ENCODE measurements around the gene CLDN22.

DNA sequence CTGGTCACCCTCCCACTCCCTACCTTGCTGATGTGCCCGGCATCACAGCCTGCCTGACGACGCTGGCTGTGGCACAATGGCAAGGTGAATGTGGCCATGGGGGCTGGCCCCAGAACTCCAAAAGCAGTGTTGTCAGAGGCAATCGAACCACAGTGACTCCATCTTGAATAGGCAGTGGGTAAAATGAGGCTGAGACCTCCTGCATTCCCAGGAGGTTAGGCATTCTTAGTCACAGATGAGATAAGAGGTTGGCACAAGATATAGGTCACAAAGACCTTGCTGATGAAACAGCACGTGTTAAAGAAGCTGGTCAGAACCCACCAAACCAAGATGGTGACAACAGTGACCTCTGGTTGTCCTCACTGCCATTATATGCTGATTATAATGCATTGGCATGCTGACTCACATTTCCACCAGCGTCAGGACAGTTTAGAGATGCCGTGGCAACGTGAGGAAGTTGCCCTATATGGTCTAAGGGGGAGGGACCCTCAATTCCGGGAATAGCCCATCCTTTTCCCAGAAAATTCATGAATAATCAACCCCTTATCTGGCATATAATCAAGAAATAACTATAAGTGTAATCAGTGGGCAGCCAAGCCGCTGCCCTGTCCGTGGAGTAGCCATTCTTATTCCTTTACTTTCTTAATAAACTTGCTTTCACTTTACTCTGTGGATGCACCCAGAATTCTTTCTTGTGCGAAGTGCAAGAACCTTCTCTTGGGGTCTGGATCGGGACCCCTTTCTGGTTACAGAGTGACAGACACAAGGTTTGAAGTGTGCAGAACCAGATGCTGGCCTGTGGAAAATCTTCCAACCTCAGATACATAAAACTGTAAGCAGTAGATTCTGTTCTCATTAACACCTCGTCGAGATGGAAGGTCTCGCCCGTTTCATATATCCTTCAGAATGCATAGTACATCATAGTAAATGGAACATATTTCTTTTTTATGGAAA is 28.9 kb upstream of the CLDN22 start:
- TF ChIP-seq, protein P1, sequence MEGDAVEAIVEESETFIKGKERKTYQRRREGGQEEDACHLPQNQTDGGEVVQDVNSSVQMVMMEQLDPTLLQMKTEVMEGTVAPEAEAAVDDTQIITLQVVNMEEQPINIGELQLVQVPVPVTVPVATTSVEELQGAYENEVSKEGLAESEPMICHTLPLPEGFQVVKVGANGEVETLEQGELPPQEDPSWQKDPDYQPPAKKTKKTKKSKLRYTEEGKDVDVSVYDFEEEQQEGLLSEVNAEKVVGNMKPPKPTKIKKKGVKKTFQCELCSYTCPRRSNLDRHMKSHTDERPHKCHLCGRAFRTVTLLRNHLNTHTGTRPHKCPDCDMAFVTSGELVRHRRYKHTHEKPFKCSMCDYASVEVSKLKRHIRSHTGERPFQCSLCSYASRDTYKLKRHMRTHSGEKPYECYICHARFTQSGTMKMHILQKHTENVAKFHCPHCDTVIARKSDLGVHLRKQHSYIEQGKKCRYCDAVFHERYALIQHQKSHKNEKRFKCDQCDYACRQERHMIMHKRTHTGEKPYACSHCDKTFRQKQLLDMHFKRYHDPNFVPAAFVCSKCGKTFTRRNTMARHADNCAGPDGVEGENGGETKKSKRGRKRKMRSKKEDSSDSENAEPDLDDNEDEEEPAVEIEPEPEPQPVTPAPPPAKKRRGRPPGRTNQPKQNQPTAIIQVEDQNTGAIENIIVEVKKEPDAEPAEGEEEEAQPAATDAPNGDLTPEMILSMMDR (IDR thresholded peaks at IDR 0.05; ENCODE audit: insufficient read depth, low read length, poor library complexity, severe bottlenecking) = no peak
- TF ChIP-seq EZH2phosphoT487 (conservative IDR thresholded peaks at IDR 0.05; ENCODE audit: low read length) = no peak
